Gastroesophageal sphincter (tissue), 4 donors: Measurements from ENCODE around the gene ZBED4. TPM values are rescaled to one million over a fixed set of nuclear protein-coding genes. Genes with fewer than 3 reads are reported as not detected.

ENCODE experiments used
- ATAC-seq: fragments of 150-250 bp; one replicate; pipeline ENCODE4 v1.9.1; 2016; ENCODE audit warnings: mild to moderate bottlenecking, moderate library complexity
- H3K27ac ChIP-seq, 4 donors: fragments of 200-600 bp; sonication (generic) in 3 of 4; 1 replicate in 3 of 4; 2 replicates in 1 of 4; pipeline ENCODE4 v1.5.1; 2016 to 2019
- H3K27me3 ChIP-seq: fragments of 200-600 bp; sonication (generic); one replicate; pipeline ENCODE4 v1.5.1; 2019
- H3K36me3 ChIP-seq, 2 donors: fragments of 200-600 bp; sonication (generic); one replicate each; pipeline ENCODE4 v1.5.1; 2019; ENCODE audit warnings: control low read depth in 1 of 2
- H3K4me1 ChIP-seq, 3 donors: fragments of 200-600 bp; sonication (generic); 1 replicate in 2 of 3; 2 replicates in 1 of 3; pipeline ENCODE4 v1.5.1; 2016 to 2019; ENCODE audit warnings: control low read depth in 2 of 3
- H3K4me3 ChIP-seq, 2 donors: fragments of 200-600 bp; sonication (generic); one replicate each; pipeline ENCODE4 v1.5.1; 2019; ENCODE audit warnings: mild to moderate bottlenecking in 1 of 2, moderate library complexity in 1 of 2
- H3K9me3 ChIP-seq, 3 donors: fragments of 200-600 bp; sonication (generic); one replicate each; pipeline ENCODE4 v1.5.1; 2017 to 2019; ENCODE audit warnings: control low read depth in 2 of 3
- CTCF ChIP-seq, 4 experiments: fragments of 200-600 bp in 2 of 4; fragments of 450-650 bp in 2 of 4; sonication (generic) in 1 of 4; IDR thresholded peaks; one replicate each; pipeline ENCODE4 v1.5.1; 2017 to 2019; ENCODE audit warnings: antibody characterized with exemption in 4 of 4, mild to moderate bottlenecking in 2 of 4, moderate library complexity in 2 of 4
- EP300 ChIP-seq: sonication (generic); formaldehyde crosslinking; IDR thresholded peaks from one replicate; pipeline ENCODE4 v1.6.1; 2017; ENCODE audit warnings: antibody characterized with exemption, mild to moderate bottlenecking
- POLR2A ChIP-seq, 2 donors: fragments of 450-650 bp; IDR thresholded peaks; one replicate each; pipeline ENCODE4 v1.6.1; 2017; ENCODE audit warnings: antibody characterized with exemption in 2 of 2, mild to moderate bottlenecking in 2 of 2, moderate library complexity in 1 of 2
- POLR2AphosphoS5 ChIP-seq: sonication (generic); formaldehyde crosslinking; IDR thresholded peaks from one replicate; pipeline ENCODE4 v1.6.1; 2017; ENCODE audit warnings: antibody characterized with exemption
- WGBS, 2 donors: methylation state at CpG; one replicate each; pipeline ENCODE4 v1.1.5; 2018; ENCODE audit warnings: low coverage in 1 of 2; 5-methylcytosine and 5-hydroxymethylcytosine counted together
- total RNA-seq, 4 donors: library from RNA; depleted of rRNA; stranded (reverse); fragments of >200 nt; gene quantifications; one replicate each; pipeline ENCODE4 v1.1.0, GENCODE V29; 2016

The ZBED4 gene
- total RNA-seq, 4 donors from 2014 or later = 6.9 to 12.3 (median 7.1) TPM

- WGBS, 2 donors = 62 to 84% methylated on average over 3 to 4 of the region's 8 CpGs
- peaks cover 0 to 7% (median 0%) of the 10 kb centered on the region in 3 donors for H3K9me3 ChIP-seq
- no peaks in the 10 kb centered on the region for H3K27me3 ChIP-seq
- no peaks in the 10 kb centered on the region for H3K4me1 ChIP-seq
- no peak for ATAC-seq
- no peak overlapping the region for H3K4me3 ChIP-seq
- H3K36me3 ChIP-seq = peaks cover 0 to 39% of the 10 kb centered on the region in 2 donors
- H3K27ac ChIP-seq = no peak overlapping the region
- TF ChIP-seq POLR2A (IDR thresholded peaks at IDR 0.05) (no peak), POLR2AphosphoS5 (no peak), CTCF (IDR thresholded peaks at IDR 0.05) (no peak), EP300 (no peak)
Observed at GRCh38 chr22:49894322-49895054, 40.8 kb downstream of the ZBED4 start.

GRCh38 chr22:49896201-49896600, 42.6 kb downstream of the ZBED4 start:
- WGBS, 2 donors = 87 to 89% methylated on average over 3 to 5 of the region's 5 CpGs
- peaks cover 0 to 52% of the 10 kb centered on the region in 2 donors for H3K36me3 ChIP-seq

GRCh38 chr22:49897015-49897684, 43.5 kb downstream of the ZBED4 start:
- Histone ChIP-seq H3K4me3 (no peak overlapping the region), H3K9me3 (peaks cover 0 to 7% (median 0%) of the 10 kb centered on the region in 3 donors), H3K27ac (no peak overlapping the region), H3K4me1 (no peaks in the 10 kb centered on the region), H3K36me3 (peaks cover 0 to 61% of the 10 kb centered on the region in 2 donors), H3K27me3 (no peaks in the 10 kb centered on the region)
- 94 to 96% methylated on average over 4 to 8 of the region's 8 CpGs for WGBS, 2 donors
- ATAC-seq = no peak
- TF ChIP-seq CTCF (IDR thresholded peaks at IDR 0.05) = no peak
- no peak for TF ChIP-seq EP300
- no peak for TF ChIP-seq POLR2A (IDR thresholded peaks at IDR 0.05)
- no peak for TF ChIP-seq POLR2AphosphoS5

More at GRCh38 chr22:49896201-49896600, 42.6 kb downstream of the ZBED4 start:
- Histone ChIP-seq H3K4me1 (no peaks in the 10 kb centered on the region), H3K27me3 (no peaks in the 10 kb centered on the region), H3K27ac (no peak overlapping the region), H3K9me3 (peaks cover 0 to 7% (median 0%) of the 10 kb centered on the region in 3 donors), H3K4me3 (no peak overlapping the region)
- ATAC-seq = no peak
- TF ChIP-seq POLR2AphosphoS5 = no peak
- no peak for TF ChIP-seq CTCF (IDR thresholded peaks at IDR 0.05)
- no peak for TF ChIP-seq POLR2A (IDR thresholded peaks at IDR 0.05)

- H3K9me3 ChIP-seq = peaks cover 0 to 4% (median 0%) of the 10 kb centered on the region in 3 donors
- no peaks in the 10 kb centered on the region for H3K27me3 ChIP-seq
- no peak for TF ChIP-seq CTCF (IDR thresholded peaks at IDR 0.05)
- TF ChIP-seq POLR2AphosphoS5 = no peak
- no peak for TF ChIP-seq EP300
- no peak for TF ChIP-seq POLR2A (IDR thresholded peaks at IDR 0.05)
- ATAC-seq = no peak
- H3K36me3 ChIP-seq = peaks cover 0 to 78% of the 10 kb centered on the region in 2 donors
- no peak overlapping the region for H3K27ac ChIP-seq
- WGBS, 2 donors = 80% methylated on average over 1 to 2 of the region's 6 CpGs
- no peaks in the 10 kb centered on the region for H3K4me1 ChIP-seq
- H3K4me3 ChIP-seq = no peak overlapping the region
Observed at GRCh38 chr22:49899530-49899929, 45.9 kb downstream of the ZBED4 start.
